H9 (cell line): ENCODE measurements around the gene SYMPK. TPM values are rescaled to one million over a fixed set of nuclear protein-coding genes. Genes with fewer than 3 reads are reported as not detected.
A peak's percentile ranks its signal among the peaks of the same experiment; 100 is the strongest.

Experiments used
- DNase-seq: peaks from one replicate; pipeline ENCODE4 v3.0.0-alpha.2; 2017
- H2AFZ ChIP-seq: one replicate; pipeline ENCODE4 v1.6.1; 2013; ENCODE audit warnings: mild to moderate bottlenecking, low read length, control low read depth, moderate library complexity
- H2AK5ac ChIP-seq: 2 replicates; pipeline ENCODE4 v1.6.1; 2013; ENCODE audit warnings: low read length, control low read depth, mixed read lengths; ENCODE audit not compliant: insufficient read length
- H2BK120ac ChIP-seq: one replicate; pipeline ENCODE4 v1.6.1; 2013; ENCODE audit warnings: low read depth, mild to moderate bottlenecking, low read length, control low read depth, inconsistent platforms; ENCODE audit not compliant: poor library complexity, severe bottlenecking
- H2BK12ac ChIP-seq: 2 replicates; pipeline ENCODE4 v1.6.1; 2013; ENCODE audit warnings: low read length, control low read depth, mixed read lengths, low read depth; ENCODE audit not compliant: insufficient read length
- H2BK15ac ChIP-seq: 2 replicates; pipeline ENCODE4 v1.6.1; 2013; ENCODE audit warnings: low read depth, low read length, control low read depth
- H2BK20ac ChIP-seq: one replicate; pipeline ENCODE4 v1.6.1; 2013; ENCODE audit warnings: low read depth, mild to moderate bottlenecking, low read length, control low read depth, inconsistent platforms; ENCODE audit not compliant: poor library complexity, severe bottlenecking
- H2BK5ac ChIP-seq: 2 replicates; pipeline ENCODE4 v1.6.1; 2013; ENCODE audit warnings: low read length, control low read depth, mixed read lengths; ENCODE audit not compliant: insufficient read length
- H3K14ac ChIP-seq: 2 replicates; pipeline ENCODE4 v1.6.1; 2013; ENCODE audit warnings: low read length, control low read depth; ENCODE audit not compliant: insufficient read depth
- H3K18ac ChIP-seq: 2 replicates; pipeline ENCODE4 v1.6.1; 2013; ENCODE audit warnings: low read depth, mild to moderate bottlenecking, mixed read lengths, low read length, control low read depth; ENCODE audit not compliant: insufficient read length
- H3K23ac ChIP-seq: 2 replicates; pipeline ENCODE4 v1.6.1; 2013; ENCODE audit warnings: low read length, control low read depth, mixed read lengths, low read depth; ENCODE audit not compliant: insufficient read length
- H3K23me2 ChIP-seq: 2 replicates; pipeline ENCODE4 v1.6.1; 2013; ENCODE audit warnings: low read depth, mild to moderate bottlenecking, mixed read lengths, low read length, control low read depth; ENCODE audit not compliant: insufficient read length, poor library complexity, severe bottlenecking
- H3K27ac ChIP-seq: 2 replicates; pipeline ENCODE4 v1.5.1; 2013; ENCODE audit warnings: low read length, control low read depth, mixed read lengths, low read depth; ENCODE audit not compliant: insufficient read length
- H3K27me3 ChIP-seq: 2 replicates; pipeline ENCODE4 v1.6.1; 2013; ENCODE audit warnings: low read length, control low read depth, inconsistent platforms; ENCODE audit not compliant: insufficient read depth
- H3K4ac ChIP-seq: 2 replicates; pipeline ENCODE4 v1.6.1; 2013; ENCODE audit warnings: low read depth, mild to moderate bottlenecking, control low read depth, inconsistent platforms, low read length, moderate library complexity
- H3K4me1 ChIP-seq: 2 replicates; pipeline ENCODE4 v1.6.1; 2013; ENCODE audit warnings: low read length, control low read depth, inconsistent platforms; ENCODE audit not compliant: insufficient read depth
- H3K4me2 ChIP-seq: 2 replicates; pipeline ENCODE4 v1.6.1; 2013; ENCODE audit warnings: low read length, control low read depth, mixed read lengths; ENCODE audit not compliant: insufficient read length, insufficient read depth
- H3K56ac ChIP-seq: 2 replicates; pipeline ENCODE4 v1.6.1; 2013; ENCODE audit warnings: low read depth, mild to moderate bottlenecking, mixed read lengths, low read length, control low read depth; ENCODE audit not compliant: insufficient read length
- H3K79me1 ChIP-seq: 2 replicates; pipeline ENCODE4 v1.6.1; 2013; ENCODE audit warnings: low read depth, mild to moderate bottlenecking, moderate library complexity, low read length, control low read depth, inconsistent platforms; ENCODE audit not compliant: insufficient read depth, poor library complexity, severe bottlenecking
- H3K79me2 ChIP-seq: 2 replicates; pipeline ENCODE4 v1.6.1; 2013; ENCODE audit warnings: low read length, control low read depth, inconsistent platforms; ENCODE audit not compliant: insufficient read depth
- H3K9ac ChIP-seq: 2 replicates; pipeline ENCODE4 v1.6.1; 2013; ENCODE audit warnings: low read length, control low read depth, mixed read lengths; ENCODE audit not compliant: insufficient read length; ENCODE audit errors: extremely low read depth
- H3K9me3 ChIP-seq: one replicate; pipeline ENCODE4 v1.6.1; 2013; ENCODE audit warnings: low read depth, low read length, inconsistent platforms; ENCODE audit not compliant: control insufficient read depth
- H3T11ph ChIP-seq: one replicate; pipeline ENCODE4 v1.6.1; 2013; ENCODE audit warnings: mild to moderate bottlenecking, low read length, control low read depth, inconsistent platforms
- H4K20me1 ChIP-seq: one replicate; pipeline ENCODE4 v1.6.1; 2013; ENCODE audit not compliant: control insufficient read depth, insufficient read length, insufficient read depth
- H4K5ac ChIP-seq: 2 replicates; pipeline ENCODE4 v1.6.1; 2013; ENCODE audit warnings: low read depth, mild to moderate bottlenecking, mixed read lengths, low read length, control low read depth; ENCODE audit not compliant: insufficient read length
- H4K8ac ChIP-seq: replicated peaks from 2 replicates; pipeline ENCODE4 v1.6.1; 2013; ENCODE audit warnings: low read length, control low read depth, mixed read lengths, low read depth; ENCODE audit not compliant: insufficient read length
- H4K91ac ChIP-seq: 2 replicates; pipeline ENCODE4 v1.6.1; 2013; ENCODE audit warnings: low read depth, mild to moderate bottlenecking, moderate library complexity, mixed read lengths, low read length, control low read depth; ENCODE audit not compliant: insufficient read length
- H3K27ac Mint-ChIP-seq, 3 experiments: 2 replicates in 2 of 3; 3 replicates in 1 of 3; pipeline ENCODE4 v1.8.0; 2020 to 2021; ENCODE audit warnings: mixed read lengths in 3 of 3, mild to moderate bottlenecking in 1 of 3, moderate library complexity in 1 of 3
- H3K27me3 Mint-ChIP-seq: 2 replicates; pipeline ENCODE4 v1.8.0; 2021; ENCODE audit warnings: low read depth, mild to moderate bottlenecking, moderate library complexity, mixed read lengths
- H3K36me3 Mint-ChIP-seq, 3 experiments: 2 replicates in 2 of 3; 3 replicates in 1 of 3; pipeline ENCODE4 v1.8.0; 2020 to 2021; ENCODE audit warnings: low read depth in 3 of 3, mixed read lengths in 3 of 3; ENCODE audit not compliant: insufficient read depth in 1 of 3
- H3K4me1 Mint-ChIP-seq, 2 experiments: 2 replicates each; pipeline ENCODE4 v1.8.0; 2020; ENCODE audit warnings: mixed read lengths in 2 of 2
- H3K4me3 Mint-ChIP-seq, 2 experiments: 2 replicates in 1 of 2; 3 replicates in 1 of 2; pipeline ENCODE4 v1.8.0; 2020 to 2021; ENCODE audit warnings: mild to moderate bottlenecking in 2 of 2, mixed read lengths in 2 of 2, moderate library complexity in 1 of 2
- H3K9me3 Mint-ChIP-seq, 2 experiments: 2 replicates in 1 of 2; 3 replicates in 1 of 2; pipeline ENCODE4 v1.8.0; 2020; ENCODE audit warnings: mild to moderate bottlenecking in 2 of 2, mixed read lengths in 2 of 2, moderate library complexity in 1 of 2
- WGBS: extraction: QIAGEN DNeasy Blood & Tissue Kit; methylation state at CpG from one replicate; pipeline ENCODE4 v1.1.7; 2013; ENCODE audit warnings: missing lambda C conversion rate, low lambda C conversion rate, mixed read lengths; ENCODE audit not compliant: insufficient read length; ENCODE audit errors: extremely low coverage; 5-methylcytosine and 5-hydroxymethylcytosine counted together
- total RNA-seq: library from RNA; stranded (reverse); gene quantifications from 2 replicates; pipeline ENCODE4 v1.2.1, GENCODE V29; 2021
- TF ChIP-seq, protein P1 (sequence below): fragments of 200-600 bp; sonication (generic); conservative IDR thresholded peaks from 3 replicates; pipeline ENCODE4 v1.8.0; 2021; ENCODE audit warnings: antibody characterized with exemption, mild to moderate bottlenecking

Gene SYMPK
- total RNA-seq, 1 experiment from 2014 or later, result 104 TPM

- H3K79me1 ChIP-seq, result no peaks in the 10 kb centered on the region
- H2AK5ac ChIP-seq, result no peak overlapping the region
- Mint-ChIP-seq H3K36me3 (peaks cover 7 to 30% (median 26%) of the 10 kb centered on the region in 3 experiments; a peak in 6 of 7 replicates), H3K27ac (peak overlapping the region; percentile 90 to 97 (median 91)), H3K27me3 (peaks cover 4% of the 10 kb centered on the region), H3K4me1 (peaks cover 24 to 39% of the 10 kb centered on the region in 2 experiments), H3K4me3 (peak overlapping the region; percentile 85 to 95), H3K9me3 (no peaks in the 10 kb centered on the region)
- H4K20me1 ChIP-seq, result no peaks in the 10 kb centered on the region
- H3K18ac ChIP-seq, result peak overlapping the region; percentile 88
- TF ChIP-seq, protein P1, sequence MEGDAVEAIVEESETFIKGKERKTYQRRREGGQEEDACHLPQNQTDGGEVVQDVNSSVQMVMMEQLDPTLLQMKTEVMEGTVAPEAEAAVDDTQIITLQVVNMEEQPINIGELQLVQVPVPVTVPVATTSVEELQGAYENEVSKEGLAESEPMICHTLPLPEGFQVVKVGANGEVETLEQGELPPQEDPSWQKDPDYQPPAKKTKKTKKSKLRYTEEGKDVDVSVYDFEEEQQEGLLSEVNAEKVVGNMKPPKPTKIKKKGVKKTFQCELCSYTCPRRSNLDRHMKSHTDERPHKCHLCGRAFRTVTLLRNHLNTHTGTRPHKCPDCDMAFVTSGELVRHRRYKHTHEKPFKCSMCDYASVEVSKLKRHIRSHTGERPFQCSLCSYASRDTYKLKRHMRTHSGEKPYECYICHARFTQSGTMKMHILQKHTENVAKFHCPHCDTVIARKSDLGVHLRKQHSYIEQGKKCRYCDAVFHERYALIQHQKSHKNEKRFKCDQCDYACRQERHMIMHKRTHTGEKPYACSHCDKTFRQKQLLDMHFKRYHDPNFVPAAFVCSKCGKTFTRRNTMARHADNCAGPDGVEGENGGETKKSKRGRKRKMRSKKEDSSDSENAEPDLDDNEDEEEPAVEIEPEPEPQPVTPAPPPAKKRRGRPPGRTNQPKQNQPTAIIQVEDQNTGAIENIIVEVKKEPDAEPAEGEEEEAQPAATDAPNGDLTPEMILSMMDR, result no peak
- peak overlapping the region; percentile 33; the same call in 1 of the 2 replicates for H3K4ac ChIP-seq
- H3T11ph ChIP-seq, result no peak overlapping the region
- H2BK5ac ChIP-seq, result no peak overlapping the region
- H2BK20ac ChIP-seq, result no peak overlapping the region
- peak overlapping the region; percentile 92 for H3K14ac ChIP-seq
- no peaks in the 10 kb centered on the region for H3K27me3 ChIP-seq
- peak overlapping the region; percentile 34 for H4K5ac ChIP-seq
- H2BK120ac ChIP-seq, result peak overlapping the region; percentile 56
- no peak for DNase-seq
- no peak overlapping the region for H4K91ac ChIP-seq
- H3K4me2 ChIP-seq, result peak overlapping the region; percentile 12
- H3K9ac ChIP-seq, result peak overlapping the region; percentile 43
- no peak overlapping the region for H3K23ac ChIP-seq
- H3K56ac ChIP-seq, result no peak overlapping the region
- H3K9me3 ChIP-seq, result no peaks in the 10 kb centered on the region
- H2AFZ ChIP-seq, result no peak overlapping the region
- no peak overlapping the region for H2BK12ac ChIP-seq
- no CpG with 5 or more reads among the region's 18 CpGs for WGBS
- peak overlapping the region; percentile 43 for H3K27ac ChIP-seq
- H4K8ac ChIP-seq, result no peak overlapping the region
- no peaks in the 10 kb centered on the region for H3K79me2 ChIP-seq
- H3K23me2 ChIP-seq, result peaks cover 13% of the 10 kb centered on the region
- no peak overlapping the region for H2BK15ac ChIP-seq
- H3K4me1 ChIP-seq, result 0 out of 2 replicates have a peak, but pooled peaks cover 1% of the 10 kb centered on the region
These were observed 46.5 kb downstream of the SYMPK start for GRCh38 chr19:45816236-45817009.
